ENCODE measurements around the gene NHSL2.

DNA sequence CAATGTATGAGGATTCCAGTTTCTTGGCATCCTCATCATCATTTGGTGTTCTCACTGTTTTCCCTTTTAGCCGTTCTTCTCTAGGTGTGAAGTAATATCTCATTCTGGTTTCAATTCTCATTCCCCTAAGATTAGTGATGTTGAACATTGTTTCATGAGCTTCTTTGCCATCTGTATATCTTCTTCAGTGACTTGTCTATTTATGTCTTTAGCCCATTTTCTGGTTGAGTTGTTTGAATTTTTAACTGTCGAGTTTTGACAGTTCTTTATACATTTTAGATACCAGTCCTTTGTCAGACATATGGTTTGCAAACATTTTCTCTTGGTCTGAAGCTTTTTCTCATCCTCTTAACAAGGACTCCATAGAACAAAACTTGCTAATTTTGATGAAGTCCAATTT lies 101.1 kb downstream of the NHSL2 start:
- TF ChIP-seq POLR2AphosphoS5 (IDR thresholded peaks at IDR 0.05; ENCODE audit: low read depth) (no peak), EZH2 (IDR thresholded peaks at IDR 0.05; ENCODE audit: low read depth, unreplicated experiment) (no peak)

All from GM23338 (cell line).